IMR-90 (cell line): ENCODE data around the gene GPR89B.
"Not testable (repeated sequence)": the region's sequence is repeated elsewhere in the genome, so short reads cannot be mapped to it uniquely, and the experiment has no call there.

Experiments
- CTCF ChIP-seq: conservative IDR thresholded peaks from 2 replicates; pipeline ENCODE4 v1.5.1; 2012; ENCODE audit warnings: mild to moderate bottlenecking, low read depth, low read length, improper control_type of control experiment
- MAZ ChIP-seq: IDR thresholded peaks from 2 replicates; pipeline ENCODE4 v1.6.1; 2012; ENCODE audit warnings: low read depth, mild to moderate bottlenecking, low read length, improper control_type of control experiment, moderate library complexity, borderline replicate concordance
- POLR2A ChIP-seq: IDR thresholded peaks from 2 replicates; pipeline ENCODE4 v1.6.1; 2012; ENCODE audit warnings: mild to moderate bottlenecking, low read depth, low read length
- SMC3 ChIP-seq: fragments of 150-350 bp; IDR thresholded peaks from 2 replicates; pipeline ENCODE4 v1.6.1; 2016; ENCODE audit warnings: low read depth, mild to moderate bottlenecking, antibody characterized with exemption, low read length, moderate library complexity

- TF ChIP-seq POLR2A, MAZ, SMC3, CTCF: not testable (repeated sequence)
These were observed 64.7 kb downstream of the GPR89B start for GRCh38 chr1:147992916-147993315.
